Skeletal muscle tissue (tissue), 4 donors: ENCODE results near the gene TAF8. TPM values are rescaled to one million over a fixed set of nuclear protein-coding genes. Genes with fewer than 3 reads are reported as not detected.

Source experiments
- H3K27ac ChIP-seq: one replicate; pipeline ENCODE4 v1.7.0; 2013; ENCODE audit warnings: mild to moderate bottlenecking, low read depth, low read length, inconsistent platforms
- H3K27me3 ChIP-seq, 3 donors: one replicate each; pipeline ENCODE4 v1.7.0; 2013; ENCODE audit warnings: low read length in 3 of 3; ENCODE audit not compliant: control insufficient read depth in 3 of 3, insufficient read depth in 3 of 3
- H3K36me3 ChIP-seq, 3 donors: one replicate each; pipeline ENCODE4 v1.7.0; 2013; ENCODE audit warnings: low read length in 3 of 3; ENCODE audit not compliant: control insufficient read depth in 3 of 3, insufficient read depth in 3 of 3
- H3K4me1 ChIP-seq, 3 donors: one replicate each; pipeline ENCODE4 v1.7.0; 2013; ENCODE audit warnings: low read length in 3 of 3, mild to moderate bottlenecking in 3 of 3; ENCODE audit not compliant: control insufficient read depth in 3 of 3, insufficient read depth in 3 of 3
- H3K4me3 ChIP-seq, 3 donors: one replicate each; pipeline ENCODE4 v1.7.0; 2013; ENCODE audit warnings: low read length in 3 of 3
- H3K9ac ChIP-seq, 3 donors: one replicate each; pipeline ENCODE4 v1.7.0; 2013; ENCODE audit warnings: low read length in 3 of 3, mild to moderate bottlenecking in 3 of 3, moderate library complexity in 2 of 3, low read depth in 1 of 3
- H3K9me3 ChIP-seq, 3 donors: one replicate each; pipeline ENCODE4 v1.7.0; 2013; ENCODE audit warnings: low read length in 3 of 3; ENCODE audit not compliant: control insufficient read depth in 3 of 3
- total RNA-seq: library from RNA; depleted of rRNA; stranded (reverse); fragments of >200 nt; gene quantifications from one replicate; pipeline ENCODE4 v1.2.3, GENCODE V29; 2014
- donor health status: Osteomylitis.

The TAF8 gene
- total RNA-seq, 1 donor from 2014 or later, result 17.2 TPM

GRCh38 chr6:42013134-42013516 is 37.2 kb upstream of the TAF8 start:
- Histone ChIP-seq H3K9ac (no peak overlapping the region), H3K4me1 (peaks cover 7 to 13% (median 12%) of the 10 kb centered on the region in 3 donors), H3K36me3 (no peaks in the 10 kb centered on the region), H3K27ac (no peak overlapping the region), H3K4me3 (no peak overlapping the region), H3K9me3 (no peaks in the 10 kb centered on the region), H3K27me3 (no peaks in the 10 kb centered on the region)

- Histone ChIP-seq H3K4me3 (no peak overlapping the region), H3K9ac (no peak overlapping the region), H3K27me3 (no peaks in the 10 kb centered on the region), H3K36me3 (no peaks in the 10 kb centered on the region), H3K4me1 (peaks cover 8 to 10% (median 10%) of the 10 kb centered on the region in 3 donors), H3K9me3 (no peaks in the 10 kb centered on the region), H3K27ac (no peak overlapping the region)
Measured at GRCh38 chr6:42017021-42017643, 33.2 kb upstream of the TAF8 start.

DNA sequence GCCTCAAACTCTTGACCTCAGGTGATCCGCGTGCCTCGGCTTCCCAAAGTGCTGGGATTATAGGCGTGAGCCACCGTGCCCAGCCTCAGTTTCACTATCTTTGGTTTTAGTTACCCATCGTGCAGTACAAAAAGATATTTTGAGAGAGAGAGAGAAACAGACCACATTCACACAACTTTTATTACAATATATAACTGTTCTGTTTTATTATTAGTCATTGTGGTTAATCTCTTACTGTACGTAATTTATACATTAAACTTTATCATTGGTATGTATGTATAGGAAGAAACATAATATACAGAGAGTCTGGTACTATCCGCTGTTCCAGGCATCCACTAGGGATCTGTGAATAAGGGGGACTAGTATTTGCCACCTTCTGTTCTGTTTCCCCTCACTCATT is 29.4 kb upstream of the TAF8 start:
- H3K27me3 ChIP-seq, result no peaks in the 10 kb centered on the region
- peaks cover 8 to 11% (median 10%) of the 10 kb centered on the region in 3 donors for H3K4me1 ChIP-seq
- H3K36me3 ChIP-seq, result no peaks in the 10 kb centered on the region
- no peak overlapping the region for H3K9ac ChIP-seq
- no peaks in the 10 kb centered on the region for H3K9me3 ChIP-seq
- H3K27ac ChIP-seq, result no peak overlapping the region
- H3K4me3 ChIP-seq, result no peak overlapping the region

- no peak overlapping the region for H3K4me3 ChIP-seq
- peaks cover 8 to 11% (median 8%) of the 10 kb centered on the region in 3 donors for H3K4me1 ChIP-seq
- no peak overlapping the region for H3K9ac ChIP-seq
- no peak overlapping the region for H3K27ac ChIP-seq
- H3K27me3 ChIP-seq, result no peaks in the 10 kb centered on the region
- no peaks in the 10 kb centered on the region for H3K36me3 ChIP-seq
- H3K9me3 ChIP-seq, result no peaks in the 10 kb centered on the region
Measured at GRCh38 chr6:42021847-42022754, 28.2 kb upstream of the TAF8 start.

GRCh38 chr6:42022755-42023384 is 27.5 kb upstream of the TAF8 start:
- no peak overlapping the region for H3K27ac ChIP-seq

DNA sequence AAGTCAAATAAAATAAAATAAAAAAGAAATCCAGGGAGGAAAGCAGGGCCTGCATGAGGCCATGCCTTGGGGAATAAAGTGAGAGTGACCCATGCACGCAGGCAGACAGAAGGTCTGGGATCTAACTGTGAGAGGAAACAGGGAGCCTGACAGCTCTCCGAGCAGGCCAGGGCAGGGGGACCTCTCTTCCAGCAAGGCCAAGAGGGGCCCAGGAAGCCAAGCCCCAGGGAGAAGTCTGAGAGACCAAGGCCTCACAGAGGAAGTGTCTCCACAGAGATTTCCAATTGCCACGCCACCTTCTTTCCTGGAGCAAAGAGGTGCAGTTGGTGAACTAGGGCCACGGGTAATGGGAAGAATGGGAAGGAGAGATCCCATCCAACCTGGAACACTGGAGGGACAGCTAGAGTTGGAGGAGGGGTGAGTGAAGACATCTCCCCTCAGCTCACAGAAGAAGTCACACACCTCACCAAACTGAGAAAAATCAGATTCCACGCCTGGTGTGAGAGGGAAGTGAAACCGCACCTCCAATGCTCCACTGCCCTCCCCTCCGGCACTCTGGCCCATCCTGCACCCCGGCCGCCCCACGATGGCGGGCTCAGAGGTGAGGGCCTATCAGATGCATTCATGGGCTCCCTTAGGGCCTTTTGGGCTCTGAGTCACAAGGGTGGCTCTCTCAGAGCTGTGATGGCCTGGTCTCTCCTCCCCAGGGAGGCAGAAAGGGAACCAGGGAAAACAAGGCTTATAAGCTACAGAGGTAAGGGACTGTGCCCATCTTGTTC is 25.1 kb upstream of the TAF8 start:
- Histone ChIP-seq H3K27ac (no peak overlapping the region), H3K4me1 (peaks cover 15 to 23% (median 20%) of the 10 kb centered on the region in 3 donors), H3K9ac (no peak overlapping the region)

More at GRCh38 chr6:42022755-42023384, 27.5 kb upstream of the TAF8 start:
- Histone ChIP-seq H3K4me1 (peaks cover 8 to 9% (median 8%) of the 10 kb centered on the region in 3 donors), H3K4me3 (no peak overlapping the region), H3K9ac (no peak overlapping the region), H3K9me3 (no peaks in the 10 kb centered on the region), H3K27me3 (no peaks in the 10 kb centered on the region), H3K36me3 (no peaks in the 10 kb centered on the region)

GRCh38 chr6:42025845-42026243 is 24.5 kb upstream of the TAF8 start:
- Histone ChIP-seq H3K4me1 (peaks cover 19 to 29% (median 26%) of the 10 kb centered on the region in 3 donors), H3K4me3 (no peak overlapping the region), H3K9ac (no peak overlapping the region), H3K27ac (no peak overlapping the region), H3K9me3 (no peaks in the 10 kb centered on the region), H3K27me3 (no peaks in the 10 kb centered on the region), H3K36me3 (no peaks in the 10 kb centered on the region)

More for the DNA sequence above, 25.1 kb upstream of the TAF8 start:
- no peak overlapping the region for H3K4me3 ChIP-seq
- H3K36me3 ChIP-seq, result no peaks in the 10 kb centered on the region
- H3K9me3 ChIP-seq, result no peaks in the 10 kb centered on the region
- no peaks in the 10 kb centered on the region for H3K27me3 ChIP-seq

DNA sequence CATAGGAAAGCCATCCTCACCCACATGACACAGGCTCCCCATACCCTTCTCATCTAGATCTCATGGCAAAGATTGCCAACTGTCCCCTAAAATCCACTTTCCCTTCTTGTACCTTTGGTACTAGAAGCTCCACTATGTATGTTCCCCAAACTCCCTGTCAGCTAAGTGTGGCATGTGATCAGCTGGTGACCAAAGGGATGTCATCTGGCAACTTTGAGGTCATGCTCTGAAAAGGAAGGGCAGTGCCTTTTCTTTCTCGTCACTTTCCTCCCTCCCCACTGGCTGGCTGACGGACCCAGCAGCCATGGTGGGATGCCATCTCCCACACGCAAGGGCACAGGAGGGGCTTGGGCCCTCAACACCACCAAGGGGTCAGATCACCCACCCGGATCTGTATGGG is 23.8 kb upstream of the TAF8 start:
- Histone ChIP-seq H3K9me3 (no peaks in the 10 kb centered on the region), H3K27ac (no peak overlapping the region), H3K36me3 (no peaks in the 10 kb centered on the region), H3K4me1 (peaks cover 21 to 33% (median 28%) of the 10 kb centered on the region in 3 donors), H3K9ac (no peak overlapping the region), H3K27me3 (no peaks in the 10 kb centered on the region), H3K4me3 (no peak overlapping the region)

DNA sequence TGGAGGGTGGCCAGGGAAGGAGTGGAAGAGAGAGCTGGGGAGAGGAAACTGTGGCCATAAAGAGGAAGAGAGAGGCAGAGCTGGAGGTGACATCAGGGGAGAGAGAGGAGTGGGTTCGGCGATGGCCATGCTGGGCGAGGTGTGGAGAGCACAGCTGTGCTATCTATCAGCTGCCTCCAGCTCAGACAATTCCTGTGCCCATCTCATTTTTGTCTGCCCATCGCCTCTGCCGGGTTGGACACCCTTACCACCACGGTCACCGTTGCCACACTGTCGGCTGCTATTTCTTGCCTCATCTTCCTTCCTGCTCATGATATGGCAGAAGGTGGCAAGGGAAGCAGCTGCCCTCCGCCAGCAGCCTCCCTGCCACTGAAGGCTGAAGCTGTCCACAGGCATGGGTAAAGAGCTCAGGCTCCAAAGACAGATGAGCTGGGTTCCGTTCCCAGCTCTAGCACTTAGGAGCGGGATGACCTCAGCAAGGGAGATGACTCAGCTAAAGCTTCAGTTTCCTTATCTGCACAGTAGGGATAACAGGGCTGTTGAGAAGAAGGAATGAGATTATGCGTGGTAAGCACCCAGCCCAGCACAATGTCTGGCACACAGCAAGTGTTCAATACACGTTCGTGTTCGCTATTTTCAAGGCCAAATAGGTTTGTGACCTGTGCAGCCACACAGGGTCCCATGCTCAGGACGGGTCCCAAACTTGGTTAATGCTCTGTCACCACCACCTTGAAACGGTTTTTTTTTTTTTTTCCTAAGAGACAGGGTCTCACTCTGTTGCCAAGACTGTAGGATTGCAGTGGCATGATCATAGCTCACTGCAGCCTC is 21.9 kb upstream of the TAF8 start:
- H3K4me3 ChIP-seq, result peak overlapping the region in 2 of 3 donors; percentile 41 to 45
- H3K4me1 ChIP-seq, result peaks cover 16 to 25% (median 23%) of the 10 kb centered on the region in 3 donors
- H3K27me3 ChIP-seq, result no peaks in the 10 kb centered on the region
- H3K9ac ChIP-seq, result peak overlapping the region in 1 of 3 donors; percentile 28
- no peaks in the 10 kb centered on the region for H3K36me3 ChIP-seq
- H3K27ac ChIP-seq, result no peak overlapping the region
- H3K9me3 ChIP-seq, result no peaks in the 10 kb centered on the region
